Parathyroid adenoma (tissue), 2 donors: ENCODE results near the gene PF4V1.

Experiments used
- H2AFZ ChIP-seq: fragments of 300-600 bp; sonication (generic); one replicate; pipeline ENCODE4 v1.7.0; 2017; ENCODE audit warnings: antibody characterized with exemption, mild to moderate bottlenecking
- H3K27ac ChIP-seq: fragments of 300-600 bp; sonication (generic); one replicate; pipeline ENCODE4 v1.7.0; 2017
- H3K27me3 ChIP-seq: fragments of 300-600 bp; sonication (generic); one replicate; pipeline ENCODE4 v1.7.0; 2017; ENCODE audit warnings: low read length; ENCODE audit not compliant: control insufficient read depth, insufficient read depth
- H3K36me3 ChIP-seq: fragments of 300-600 bp; sonication (generic); one replicate; pipeline ENCODE4 v1.7.0; 2017; ENCODE audit warnings: low read length; ENCODE audit not compliant: control insufficient read depth, insufficient read depth
- H3K4me1 ChIP-seq: fragments of 300-600 bp; sonication (generic); one replicate; pipeline ENCODE4 v1.7.0; 2017; ENCODE audit warnings: control low read depth
- H3K4me2 ChIP-seq: fragments of 300-600 bp; sonication (generic); one replicate; pipeline ENCODE4 v1.7.0; 2017; ENCODE audit warnings: low read length
- H3K4me3 ChIP-seq: fragments of 300-600 bp; sonication (generic); one replicate; pipeline ENCODE4 v1.7.0; 2017; ENCODE audit warnings: low read depth, low read length
- H3K79me2 ChIP-seq: fragments of 300-600 bp; sonication (generic); one replicate; pipeline ENCODE4 v1.7.0; 2017; ENCODE audit warnings: control low read depth
- H3K9ac ChIP-seq: fragments of 300-600 bp; sonication (generic); one replicate; pipeline ENCODE4 v1.7.0; 2017; ENCODE audit warnings: mild to moderate bottlenecking
- H3K9me3 ChIP-seq: fragments of 300-600 bp; sonication (generic); one replicate; pipeline ENCODE4 v1.7.0; 2017; ENCODE audit warnings: low read length; ENCODE audit not compliant: control insufficient read depth
- CTCF ChIP-seq: fragments of 300-600 bp; sonication (generic); IDR thresholded peaks from one replicate; pipeline ENCODE4 v1.7.0; 2017; ENCODE audit warnings: antibody characterized with exemption, mild to moderate bottlenecking
- donor health status: primary hyperparathyroidism.

PF4V1 gene

GRCh38 chr4:73870260-73870659 lies 17.2 kb downstream of the PF4V1 start:
- Histone ChIP-seq H3K27ac (no peak overlapping the region), H3K9ac (no peak overlapping the region), H2AFZ (no peak overlapping the region), H3K9me3 (no peaks in the 10 kb centered on the region), H3K4me3 (no peak overlapping the region), H3K4me1 (no peaks in the 10 kb centered on the region), H3K36me3 (no peaks in the 10 kb centered on the region), H3K79me2 (no peaks in the 10 kb centered on the region), H3K4me2 (no peak overlapping the region), H3K27me3 (peaks cover 2% of the 10 kb centered on the region)
- TF ChIP-seq CTCF: no peak

- Histone ChIP-seq H2AFZ (no peak overlapping the region), H3K79me2 (no peaks in the 10 kb centered on the region), H3K4me2 (no peak overlapping the region), H3K9me3 (no peaks in the 10 kb centered on the region), H3K9ac (no peak overlapping the region), H3K27ac (no peak overlapping the region), H3K4me1 (no peaks in the 10 kb centered on the region), H3K4me3 (no peak overlapping the region), H3K36me3 (no peaks in the 10 kb centered on the region), H3K27me3 (peaks cover 2% of the 10 kb centered on the region)
- no peak for TF ChIP-seq CTCF
These were observed 17.7 kb downstream of the PF4V1 start for GRCh38 chr4:73870768-73871167.

GRCh38 chr4:73871511-73872310 lies 18.6 kb downstream of the PF4V1 start:
- no peaks in the 10 kb centered on the region for H3K79me2 ChIP-seq
- no peak overlapping the region for H3K27ac ChIP-seq
- H2AFZ ChIP-seq: no peak overlapping the region
- H3K4me1 ChIP-seq: no peaks in the 10 kb centered on the region
- no peak overlapping the region for H3K4me2 ChIP-seq
- TF ChIP-seq CTCF: no peak
- H3K27me3 ChIP-seq: peaks cover 2% of the 10 kb centered on the region
- no peak overlapping the region for H3K4me3 ChIP-seq
- no peaks in the 10 kb centered on the region for H3K36me3 ChIP-seq
- no peaks in the 10 kb centered on the region for H3K9me3 ChIP-seq
- no peak overlapping the region for H3K9ac ChIP-seq

- Histone ChIP-seq H2AFZ (no peak overlapping the region), H3K9me3 (no peaks in the 10 kb centered on the region)
These were observed 19.4 kb downstream of the PF4V1 start for GRCh38 chr4:73872316-73873108.

More at GRCh38 chr4:73872316-73873108, 19.4 kb downstream of the PF4V1 start:
- Histone ChIP-seq H3K27ac (no peak overlapping the region), H3K4me2 (no peak overlapping the region), H3K27me3 (peaks cover 2% of the 10 kb centered on the region), H3K36me3 (no peaks in the 10 kb centered on the region), H3K9ac (no peak overlapping the region), H3K4me1 (no peaks in the 10 kb centered on the region), H3K4me3 (no peak overlapping the region), H3K79me2 (no peaks in the 10 kb centered on the region)
- no peak for TF ChIP-seq CTCF
